D721Med (cell line): ENCODE results near the gene PSMA2.

Source experiments
- DNase-seq: peaks from one replicate; pipeline ENCODE4 v3.0.0; 2011; ENCODE audit warnings: low spot score; ENCODE audit not compliant: insufficient read length
- FAIRE-seq: peaks from 2 replicates; lab custom pipeline; 2011; peaks lifted over from hg19 to GRCh38; lab: Jason Lieb, UNC
- CTCF ChIP-seq: IDR thresholded peaks from 2 replicates; pipeline ENCODE4 v1.5.1; 2012; ENCODE audit warnings: mild to moderate bottlenecking, control low read depth; ENCODE audit not compliant: insufficient read depth; ENCODE audit errors: missing control alignments

Gene PSMA2

GRCh38 chr7:42930889-42931288 is 1.1 kb downstream of the PSMA2 start:
- DNase-seq (no peak), FAIRE-seq (no peak)
- TF ChIP-seq CTCF = no peak

- FAIRE-seq = no peak
- no peak for DNase-seq
- no peak for TF ChIP-seq CTCF
These were observed 2.5 kb downstream of the PSMA2 start for GRCh38 chr7:42929449-42929848.

GRCh38 chr7:42928754-42929153 is 3.2 kb downstream of the PSMA2 start:
- DNase-seq (no peak), FAIRE-seq (no peak)
- no peak for TF ChIP-seq CTCF

- no peak for FAIRE-seq
- no peak for TF ChIP-seq CTCF
These were observed 5.8 kb downstream of the PSMA2 start for GRCh38 chr7:42926204-42926603.

GRCh38 chr7:42925630-42926029 is 6.3 kb downstream of the PSMA2 start:
- TF ChIP-seq CTCF = no peak
- no peak for FAIRE-seq
- DNase-seq = no peak

More at GRCh38 chr7:42926204-42926603, 5.8 kb downstream of the PSMA2 start:
- DNase-seq = no peak

- no peak for TF ChIP-seq CTCF
- DNase-seq (no peak), FAIRE-seq (no peak)
These were observed 7.6 kb downstream of the PSMA2 start for GRCh38 chr7:42924223-42924838.

- FAIRE-seq (no peak), DNase-seq (no peak)
- TF ChIP-seq CTCF = no peak
These were observed 9.8 kb downstream of the PSMA2 start for GRCh38 chr7:42922017-42922753.
